Measurements from ENCODE around the gene ALDH18A1.

Gene ALDH18A1

DNA sequence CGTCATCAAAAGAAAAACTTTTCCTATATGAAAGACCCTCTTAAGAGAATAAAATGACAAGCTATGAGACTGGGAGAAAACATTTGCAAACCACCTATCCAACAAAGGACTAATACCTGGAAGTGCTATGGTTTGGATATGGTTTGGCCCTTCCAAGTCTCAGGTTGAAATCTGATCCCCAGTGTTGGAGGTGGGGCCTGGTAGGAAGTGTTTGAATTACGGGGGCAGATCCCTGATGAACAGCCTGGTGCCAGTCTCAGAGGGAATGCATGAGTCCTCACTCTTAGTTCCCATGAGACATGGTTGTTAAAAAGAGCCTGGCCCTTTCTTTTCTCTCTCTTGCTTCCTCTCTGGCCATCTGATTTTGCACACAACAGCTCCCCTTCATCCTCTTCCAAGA, 6.3 kb downstream of the ALDH18A1 start:
- TF ChIP-seq, protein P1, sequence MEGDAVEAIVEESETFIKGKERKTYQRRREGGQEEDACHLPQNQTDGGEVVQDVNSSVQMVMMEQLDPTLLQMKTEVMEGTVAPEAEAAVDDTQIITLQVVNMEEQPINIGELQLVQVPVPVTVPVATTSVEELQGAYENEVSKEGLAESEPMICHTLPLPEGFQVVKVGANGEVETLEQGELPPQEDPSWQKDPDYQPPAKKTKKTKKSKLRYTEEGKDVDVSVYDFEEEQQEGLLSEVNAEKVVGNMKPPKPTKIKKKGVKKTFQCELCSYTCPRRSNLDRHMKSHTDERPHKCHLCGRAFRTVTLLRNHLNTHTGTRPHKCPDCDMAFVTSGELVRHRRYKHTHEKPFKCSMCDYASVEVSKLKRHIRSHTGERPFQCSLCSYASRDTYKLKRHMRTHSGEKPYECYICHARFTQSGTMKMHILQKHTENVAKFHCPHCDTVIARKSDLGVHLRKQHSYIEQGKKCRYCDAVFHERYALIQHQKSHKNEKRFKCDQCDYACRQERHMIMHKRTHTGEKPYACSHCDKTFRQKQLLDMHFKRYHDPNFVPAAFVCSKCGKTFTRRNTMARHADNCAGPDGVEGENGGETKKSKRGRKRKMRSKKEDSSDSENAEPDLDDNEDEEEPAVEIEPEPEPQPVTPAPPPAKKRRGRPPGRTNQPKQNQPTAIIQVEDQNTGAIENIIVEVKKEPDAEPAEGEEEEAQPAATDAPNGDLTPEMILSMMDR (IDR thresholded peaks at IDR 0.05; ENCODE audit: insufficient read depth, missing control alignments), result no peak
- no peak for FAIRE-seq
- no peak for DNase-seq (ENCODE audit: insufficient read length, low spot score)

DNA sequence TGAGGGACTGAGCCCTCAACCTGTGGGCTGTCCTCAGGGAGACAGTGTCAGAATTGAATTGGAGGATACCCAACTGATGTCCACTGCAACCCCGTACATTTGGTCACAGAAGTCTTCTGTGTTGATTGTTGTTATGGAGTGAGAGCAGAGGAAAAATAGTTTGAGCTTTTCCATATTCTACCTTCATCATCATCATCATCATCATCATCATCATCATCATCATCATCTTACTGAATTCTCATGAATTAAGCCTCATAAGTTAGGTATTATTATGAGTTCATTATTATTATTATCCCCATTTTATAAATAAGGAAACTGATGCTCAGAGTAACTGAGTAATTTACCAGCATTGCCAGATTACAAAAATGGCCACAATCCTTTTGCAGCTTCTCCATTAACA, 8.4 kb downstream of the ALDH18A1 start:
- TF ChIP-seq, protein P1 (IDR thresholded peaks at IDR 0.05; ENCODE audit: insufficient read depth, missing control alignments), result no peak
- DNase-seq (ENCODE audit: insufficient read length, low spot score) (no peak), FAIRE-seq (no peak)

GRCh38 chr10:95646160-95646559, 10.4 kb downstream of the ALDH18A1 start:
- DNase-seq (ENCODE audit: insufficient read length, low spot score) (no peak), FAIRE-seq (no peak)
- TF ChIP-seq, protein P1 (IDR thresholded peaks at IDR 0.05; ENCODE audit: insufficient read depth, missing control alignments), result no peak

DNA sequence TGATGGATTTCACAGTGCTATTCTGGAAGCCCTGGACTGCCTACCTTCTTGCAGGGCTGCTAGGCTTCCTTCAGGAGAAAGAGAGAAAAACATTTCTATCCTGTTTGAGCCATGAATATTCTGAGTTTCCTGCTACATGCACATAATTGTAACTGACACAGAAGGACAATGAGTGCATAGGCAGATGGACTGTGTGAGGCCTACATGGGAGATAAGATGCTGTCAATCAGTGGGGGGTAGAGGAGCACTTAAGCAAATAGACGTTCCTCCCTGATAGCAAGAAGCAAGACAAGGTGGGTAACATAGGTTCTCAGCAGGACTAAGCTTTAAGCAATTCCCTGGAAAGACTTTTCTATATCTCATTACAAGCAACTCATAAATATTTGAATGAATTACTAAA, 11.6 kb downstream of the ALDH18A1 start:
- DNase-seq (ENCODE audit: insufficient read length, low spot score) (no peak), FAIRE-seq (no peak)
- TF ChIP-seq, protein P1 (IDR thresholded peaks at IDR 0.05; ENCODE audit: insufficient read depth, missing control alignments), result no peak

- TF ChIP-seq, protein P1 (IDR thresholded peaks at IDR 0.05; ENCODE audit: insufficient read depth, missing control alignments), result no peak
- FAIRE-seq, result no peak
- DNase-seq (ENCODE audit: insufficient read length, low spot score), result no peak
Observed at GRCh38 chr10:95640891-95641315, 15.6 kb downstream of the ALDH18A1 start.

DNA sequence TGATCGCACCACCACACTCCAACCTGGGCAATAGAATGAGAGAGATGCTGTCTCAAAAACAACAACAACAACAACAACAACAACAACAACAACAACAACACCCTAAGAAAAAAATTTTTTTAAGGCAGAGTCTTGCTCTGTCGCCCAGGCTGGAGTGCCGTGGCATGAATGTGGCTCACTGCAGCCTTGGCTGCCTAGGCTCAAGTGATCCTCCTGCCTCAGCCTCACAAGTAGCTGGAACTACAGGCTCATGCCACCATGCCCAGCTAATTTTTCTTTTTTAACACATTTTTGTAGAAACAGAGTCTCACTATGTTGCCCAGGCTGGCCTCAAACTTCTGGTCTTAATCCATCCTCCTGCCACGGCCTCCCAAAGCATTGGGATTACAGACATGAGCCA, 18.6 kb downstream of the ALDH18A1 start:
- no peak for DNase-seq (ENCODE audit: insufficient read length, low spot score)
- TF ChIP-seq, protein P1 (IDR thresholded peaks at IDR 0.05; ENCODE audit: insufficient read depth, missing control alignments), result no peak
- no peak for FAIRE-seq

DNA sequence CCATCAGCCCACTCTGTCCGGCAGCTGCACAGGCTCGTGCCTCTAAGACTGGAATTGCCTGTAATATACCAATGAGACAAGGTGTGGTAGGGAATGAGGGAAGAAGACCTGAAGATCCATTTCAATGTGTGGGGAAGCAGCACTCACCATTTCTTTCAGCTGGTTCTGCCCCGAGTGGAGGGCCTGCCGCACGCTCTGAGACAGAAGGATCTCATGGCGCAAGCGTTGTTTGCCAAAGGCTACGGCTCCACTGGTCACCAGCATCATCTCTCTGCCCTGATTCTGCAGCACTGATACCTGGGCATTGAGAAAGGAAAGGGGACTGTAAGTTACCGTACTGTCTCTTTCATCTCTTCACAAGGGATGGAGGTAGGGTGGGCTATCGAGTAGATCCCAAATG, 19.4 kb downstream of the ALDH18A1 start:
- TF ChIP-seq, protein P1 (IDR thresholded peaks at IDR 0.05; ENCODE audit: insufficient read depth, missing control alignments), result no peak
- FAIRE-seq, result no peak
- no peak for DNase-seq (ENCODE audit: insufficient read length, low spot score)

Data from D721Med (cell line).